GM21381 (cell line): Measurements from ENCODE around the gene ARHGEF11.
A peak's percentile ranks its signal among the peaks of the same experiment; 100 is the strongest.
"Not testable (repeated sequence)": the region's sequence is repeated elsewhere in the genome, so short reads cannot be mapped to it uniquely, and the experiment has no call there.

ENCODE experiments used
- ATAC-seq: cut with Tn5 transposase; IDR thresholded peaks from one replicate; pipeline ENCODE4 v1.9.1; 2021; ENCODE audit warnings: mild to moderate bottlenecking, moderate library complexity; ENCODE audit not compliant: unreplicated experiment

Gene ARHGEF11, protein sequence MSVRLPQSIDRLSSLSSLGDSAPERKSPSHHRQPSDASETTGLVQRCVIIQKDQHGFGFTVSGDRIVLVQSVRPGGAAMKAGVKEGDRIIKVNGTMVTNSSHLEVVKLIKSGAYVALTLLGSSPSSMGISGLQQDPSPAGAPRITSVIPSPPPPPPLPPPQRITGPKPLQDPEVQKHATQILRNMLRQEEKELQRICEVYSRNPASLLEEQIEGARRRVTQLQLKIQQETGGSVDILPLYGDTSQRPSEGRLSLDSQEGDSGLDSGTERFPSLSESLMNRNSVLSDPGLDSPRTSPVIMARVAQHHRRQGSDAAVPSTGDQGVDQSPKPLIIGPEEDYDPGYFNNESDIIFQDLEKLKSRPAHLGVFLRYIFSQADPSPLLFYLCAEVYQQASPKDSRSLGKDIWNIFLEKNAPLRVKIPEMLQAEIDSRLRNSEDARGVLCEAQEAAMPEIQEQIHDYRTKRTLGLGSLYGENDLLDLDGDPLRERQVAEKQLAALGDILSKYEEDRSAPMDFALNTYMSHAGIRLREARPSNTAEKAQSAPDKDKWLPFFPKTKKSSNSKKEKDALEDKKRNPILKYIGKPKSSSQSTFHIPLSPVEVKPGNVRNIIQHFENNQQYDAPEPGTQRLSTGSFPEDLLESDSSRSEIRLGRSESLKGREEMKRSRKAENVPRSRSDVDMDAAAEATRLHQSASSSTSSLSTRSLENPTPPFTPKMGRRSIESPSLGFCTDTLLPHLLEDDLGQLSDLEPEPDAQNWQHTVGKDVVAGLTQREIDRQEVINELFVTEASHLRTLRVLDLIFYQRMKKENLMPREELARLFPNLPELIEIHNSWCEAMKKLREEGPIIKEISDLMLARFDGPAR (N-terminal part only)

DNA sequence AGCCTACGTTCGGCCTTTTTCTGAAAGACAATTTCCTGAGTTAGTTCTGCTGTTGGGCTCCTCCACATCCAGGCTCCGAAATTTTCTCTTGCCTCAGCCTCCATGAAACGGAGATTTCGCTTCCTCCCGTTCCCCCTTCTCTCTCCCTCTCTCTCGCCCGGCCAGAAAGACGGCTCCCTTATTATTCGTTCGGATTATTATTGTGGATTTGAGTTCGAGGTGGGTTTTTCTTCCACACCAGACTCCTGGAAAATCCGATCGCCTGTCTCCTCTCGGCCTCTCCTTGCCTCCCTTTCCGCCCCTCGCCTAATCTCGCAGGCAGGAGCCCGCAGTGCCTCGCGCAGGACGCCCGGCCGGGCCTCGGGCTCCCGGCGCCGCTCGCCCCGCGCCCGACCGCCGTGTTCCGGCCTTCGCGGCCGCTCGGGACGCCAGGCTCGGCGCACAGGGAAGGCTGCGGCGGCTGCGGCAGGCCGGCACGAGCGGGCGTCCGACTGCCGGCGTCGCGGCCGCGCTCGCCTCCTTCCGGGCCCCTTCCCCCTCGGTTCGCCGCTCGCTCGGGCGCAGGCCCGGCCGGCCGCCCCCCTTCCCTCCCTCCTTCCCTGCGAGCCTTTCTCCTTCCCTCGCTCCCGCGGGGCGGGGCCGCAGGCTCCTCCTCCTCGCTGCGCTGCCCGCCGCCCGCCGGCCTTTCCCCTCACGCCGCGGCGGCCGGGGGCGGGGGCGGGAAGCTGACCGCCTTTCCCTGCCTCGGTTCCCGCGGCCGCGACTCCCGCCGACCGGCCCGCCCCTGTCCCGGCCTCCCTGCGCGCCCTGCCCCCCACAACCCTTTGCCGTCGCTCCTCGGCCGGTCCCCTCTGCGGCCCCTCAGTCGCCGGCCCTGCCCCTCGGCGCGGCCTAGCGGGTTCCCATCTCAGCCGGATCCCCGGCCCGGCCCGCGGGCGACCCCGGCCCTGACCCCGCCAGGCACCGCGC is at the start of gene ARHGEF11:
TSS of gene ARHGEF11 (minus strand) at position 493 of the 969 bp plus-strand sequence. CDS start 1,412 bp downstream, outside the sequence.
- peak; percentile 79 for ATAC-seq

DNA sequence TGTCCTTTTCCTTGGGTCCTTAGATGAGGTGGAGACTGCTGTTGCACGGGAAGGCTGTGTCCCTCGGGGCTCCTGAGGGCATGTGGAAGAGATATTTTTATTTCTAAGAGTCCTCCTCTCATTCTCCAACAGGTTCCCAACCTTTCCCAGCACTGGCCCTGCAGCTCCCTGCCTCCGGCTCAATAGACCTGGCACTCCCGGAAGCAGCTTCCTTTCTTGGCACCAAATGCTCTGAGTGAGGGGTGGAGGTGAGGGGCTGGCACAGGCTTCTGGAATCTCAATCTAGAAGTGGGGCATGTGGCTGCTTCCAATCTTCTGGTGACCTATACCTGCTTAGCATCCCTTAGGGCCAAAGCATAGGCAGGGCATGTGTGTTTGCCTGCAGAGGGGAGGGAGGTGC is 49.5 kb upstream of the ARHGEF11 start:
- no peak for ATAC-seq

DNA sequence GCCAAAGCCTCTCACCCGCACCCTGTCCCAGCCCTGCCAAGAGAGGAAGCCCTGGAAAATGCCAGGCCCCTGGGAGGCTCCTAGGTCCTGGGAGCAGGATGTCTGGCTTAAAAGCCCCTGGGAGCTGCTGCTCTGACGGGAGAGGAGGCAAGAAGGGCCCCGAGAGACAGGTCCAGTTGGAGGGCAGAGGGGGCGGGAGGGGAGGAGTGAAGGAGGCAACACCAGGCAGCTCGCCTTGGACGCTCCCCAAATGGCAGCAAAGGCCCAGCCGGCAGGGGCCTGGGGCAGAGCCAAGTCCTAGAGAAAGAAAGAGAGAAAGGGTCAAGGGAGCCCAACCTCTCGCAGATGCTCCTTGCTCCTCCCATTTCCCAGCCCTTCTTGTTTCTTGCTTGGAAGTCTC is 47.3 kb upstream of the ARHGEF11 start:
- ATAC-seq: no peak

DNA sequence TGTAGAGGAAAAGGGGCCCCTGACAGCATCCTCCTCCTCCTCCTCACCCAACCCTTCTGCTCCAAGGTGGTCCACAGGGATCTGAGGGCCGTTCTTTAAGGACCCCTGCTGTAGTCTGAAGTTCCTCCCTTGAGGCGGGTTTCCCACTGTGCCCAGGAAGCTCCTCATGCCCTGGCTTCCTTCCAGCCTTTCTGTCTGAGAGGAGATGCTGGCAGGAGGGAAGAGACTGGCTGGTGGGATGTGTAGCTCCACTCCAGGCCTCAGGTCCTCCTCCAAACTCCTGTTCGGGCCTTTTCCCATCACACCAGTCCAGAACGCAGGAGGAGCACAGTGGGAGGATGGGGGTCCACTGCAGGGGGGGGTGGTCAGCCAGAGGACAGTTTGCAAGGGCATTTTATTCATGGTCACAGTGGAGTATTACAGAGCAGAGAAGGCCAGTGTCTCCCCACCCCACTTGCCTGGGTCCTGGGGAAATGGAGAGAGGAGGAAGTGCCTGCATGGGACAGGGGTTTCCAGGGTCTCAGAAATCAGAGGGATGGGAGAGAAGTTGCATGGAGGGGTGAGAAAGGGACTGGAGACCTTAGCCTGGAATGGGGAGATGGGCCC is 46.2 kb upstream of the ARHGEF11 start:
- no peak for ATAC-seq

DNA sequence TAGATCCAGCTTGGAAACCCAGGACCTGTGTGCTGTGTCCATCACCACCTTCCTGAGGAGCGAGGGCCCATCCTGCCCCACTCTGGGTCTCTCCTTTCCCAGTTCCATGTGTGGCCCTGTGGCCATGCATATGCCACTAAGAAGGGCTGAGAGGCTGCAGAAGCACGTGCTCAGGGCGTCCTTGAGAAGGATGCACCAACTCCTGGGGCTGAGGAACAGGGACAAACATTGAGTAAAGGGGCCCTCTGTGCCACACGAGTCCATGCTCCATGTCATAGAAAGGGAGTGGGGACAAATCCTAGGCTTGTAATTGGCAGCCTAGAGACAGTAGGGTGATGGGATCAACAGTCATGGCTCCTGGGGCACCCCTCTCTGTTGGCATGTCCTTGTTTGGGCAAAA is 45.6 kb upstream of the ARHGEF11 start:
- no peak for ATAC-seq

DNA sequence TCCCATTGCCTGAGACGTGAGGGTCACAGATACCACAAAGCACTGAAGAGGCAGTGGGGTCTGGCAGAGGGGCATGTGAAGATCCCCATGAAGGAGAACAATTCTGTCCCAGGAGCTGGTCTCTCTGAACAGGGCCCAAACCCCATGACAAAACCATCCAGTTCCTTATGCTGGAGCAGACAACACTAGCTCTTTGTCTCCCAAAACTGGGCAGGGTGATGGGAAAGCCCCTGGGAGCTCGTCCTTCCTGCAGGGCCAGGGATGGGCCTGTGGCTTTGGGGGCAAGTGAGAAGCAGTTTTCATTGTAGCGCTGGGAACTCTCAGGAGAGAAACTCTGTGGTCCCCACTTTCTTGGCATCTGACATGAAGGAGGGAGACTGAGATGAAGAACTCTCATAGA is 45.2 kb upstream of the ARHGEF11 start:
- no peak for ATAC-seq

DNA sequence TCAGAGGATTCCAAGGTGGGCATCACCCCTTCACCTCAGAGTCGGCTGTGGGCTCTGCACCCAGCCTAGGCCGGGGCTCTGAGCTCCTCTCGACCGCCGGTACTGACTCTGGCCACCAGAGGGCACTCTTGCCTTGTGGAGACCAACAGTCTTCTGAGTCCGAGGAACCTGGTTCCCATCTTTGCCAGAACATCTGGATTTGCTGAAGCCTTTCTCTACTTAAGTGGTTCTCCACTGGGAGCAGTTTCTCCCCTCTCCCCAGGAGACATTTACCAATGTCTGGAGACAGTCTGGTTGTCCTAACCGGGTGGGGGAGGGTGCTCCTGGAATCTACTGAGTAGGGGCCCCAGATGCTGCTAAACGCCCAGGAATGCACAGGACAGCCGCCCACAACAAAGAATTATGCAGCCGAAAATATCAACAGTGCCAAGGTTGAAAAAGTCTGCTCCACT is 44.7 kb upstream of the ARHGEF11 start:
- no peak for ATAC-seq

DNA sequence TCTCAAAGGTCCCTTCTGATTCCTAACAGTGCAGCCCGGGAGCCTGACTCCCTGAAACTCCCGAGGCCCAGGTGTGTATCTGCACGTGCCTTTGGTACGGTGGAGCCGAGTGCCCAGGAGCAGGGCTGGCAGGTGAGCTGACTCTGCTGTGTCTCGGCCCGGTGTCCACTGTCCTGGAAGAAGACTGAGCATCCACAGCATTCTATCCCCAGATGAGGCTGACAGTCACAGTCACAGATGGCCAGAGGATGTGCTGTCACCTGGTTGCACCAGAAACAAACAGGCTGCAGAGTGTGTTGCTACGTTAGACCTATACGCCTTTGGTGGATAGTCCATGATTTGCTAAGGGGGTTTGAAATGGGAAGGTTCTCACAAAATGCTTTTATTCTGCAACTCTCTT is 44.2 kb upstream of the ARHGEF11 start:
- ATAC-seq: no peak

DNA sequence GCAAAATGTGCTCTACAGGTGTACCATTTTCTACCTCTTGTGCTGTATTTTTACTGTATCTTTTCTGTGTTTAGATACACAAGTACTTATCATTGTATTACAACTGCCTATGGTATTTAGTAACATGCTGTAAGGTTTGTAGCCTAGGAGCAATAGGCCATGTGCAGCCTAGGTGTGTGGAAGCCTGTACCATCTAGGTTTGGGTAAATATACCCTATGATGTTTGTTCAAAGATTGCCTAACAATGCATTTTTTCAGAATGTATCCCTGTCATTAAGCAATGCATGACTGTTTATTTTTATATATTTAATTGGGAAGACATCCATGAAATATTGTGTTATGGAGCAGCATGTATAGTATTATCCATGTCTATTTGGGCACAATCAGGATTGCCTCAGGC is 43.1 kb upstream of the ARHGEF11 start:
- ATAC-seq: no peak

DNA sequence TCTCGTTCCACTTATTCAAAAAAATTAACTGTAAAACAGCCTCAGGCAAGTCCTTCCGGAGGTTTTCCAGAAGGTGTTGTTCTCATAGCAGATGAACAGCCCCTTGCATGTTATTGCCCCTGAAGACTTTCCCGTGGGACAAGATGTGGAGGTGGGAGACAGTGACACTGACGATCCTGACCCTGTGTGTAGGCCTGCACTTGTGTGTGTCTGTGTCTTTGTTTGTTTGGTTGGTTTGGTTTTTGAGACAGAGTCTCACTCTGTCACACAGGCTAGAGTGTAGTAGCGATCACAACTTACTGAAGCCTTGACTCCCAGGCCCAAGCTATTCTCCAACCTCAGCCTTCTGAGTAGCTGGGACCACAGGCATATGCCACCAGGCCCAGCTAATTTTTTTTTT is 41.5 kb upstream of the ARHGEF11 start:
- no peak for ATAC-seq

DNA sequence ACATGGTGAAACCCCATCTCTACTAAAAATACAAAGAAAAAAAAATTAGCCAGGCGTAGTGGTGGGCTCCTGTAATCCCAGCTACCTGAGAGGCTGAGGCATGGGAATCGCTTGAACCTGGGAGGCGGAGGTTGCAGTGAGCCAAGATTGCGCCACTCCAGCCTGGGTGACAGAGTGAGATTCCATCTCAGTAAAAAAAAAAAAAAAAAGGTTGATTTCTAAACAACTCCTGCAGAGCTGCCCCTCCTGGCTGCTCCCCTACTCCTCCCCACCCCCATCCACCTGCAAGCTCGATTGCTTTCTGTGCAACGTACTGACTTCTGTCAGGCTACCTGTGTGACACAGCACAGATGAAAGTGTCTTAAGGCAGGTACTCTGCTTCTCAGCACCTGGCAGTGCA is 40.8 kb upstream of the ARHGEF11 start:
- no peak for ATAC-seq

DNA sequence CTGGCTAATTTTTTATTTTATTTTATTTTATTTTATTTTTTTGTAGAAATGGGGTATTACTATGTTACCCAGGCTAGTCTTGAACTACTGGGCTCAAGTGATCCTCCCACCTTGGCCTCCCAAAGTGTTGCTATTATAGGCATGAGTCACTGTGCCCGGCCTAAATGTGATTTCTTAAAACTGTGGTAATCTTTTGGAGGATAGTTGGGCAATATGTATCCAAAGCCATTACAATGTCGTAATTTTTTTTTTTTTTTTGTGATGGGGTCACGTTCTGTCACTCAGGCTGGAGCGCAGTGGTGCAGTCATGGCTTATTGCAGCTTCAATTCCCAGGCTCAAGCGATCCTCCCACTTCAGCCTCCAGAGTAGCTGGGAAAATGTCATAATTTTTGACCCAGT is 39.9 kb upstream of the ARHGEF11 start:
- ATAC-seq: no peak

DNA sequence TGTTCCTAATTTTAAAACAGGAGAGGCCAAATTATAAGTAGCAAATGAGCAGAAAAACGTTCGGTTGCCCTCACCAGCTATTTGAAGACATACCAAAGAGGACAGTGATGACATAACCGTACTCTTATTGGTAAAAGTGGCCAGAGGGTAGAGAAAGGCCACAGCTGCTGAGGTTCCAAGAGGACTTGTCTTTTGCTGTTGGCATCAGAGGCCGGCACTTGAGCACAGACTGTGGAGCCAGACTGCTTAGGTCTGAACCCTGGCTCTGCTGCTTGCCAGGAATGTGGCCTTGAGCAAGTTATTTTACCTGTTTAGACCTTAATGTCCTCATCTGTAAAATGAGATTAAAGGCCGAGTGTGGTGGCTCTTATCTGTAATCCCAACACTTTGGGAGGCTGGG is 39.2 kb upstream of the ARHGEF11 start:
- ATAC-seq: no peak

DNA sequence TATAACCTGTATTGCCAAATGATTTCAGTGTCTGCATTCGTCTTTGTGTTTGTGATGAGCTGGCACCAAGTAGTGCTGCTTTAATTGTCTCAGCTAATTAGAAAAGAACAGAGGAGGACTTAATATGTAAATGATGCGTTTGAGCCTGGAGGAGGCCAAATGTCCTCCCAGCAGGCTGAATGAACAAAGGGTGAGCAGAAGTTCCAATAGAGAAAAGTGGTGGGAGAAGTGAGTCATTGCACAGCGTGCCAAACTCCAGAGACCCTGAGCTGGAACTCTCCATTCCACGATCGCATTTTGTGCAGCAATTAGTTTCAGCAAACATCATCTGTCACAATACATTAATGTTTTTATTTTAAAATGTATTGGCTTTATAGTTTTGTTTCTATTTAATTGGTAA is 36.2 kb upstream of the ARHGEF11 start:
- no peak for ATAC-seq

DNA sequence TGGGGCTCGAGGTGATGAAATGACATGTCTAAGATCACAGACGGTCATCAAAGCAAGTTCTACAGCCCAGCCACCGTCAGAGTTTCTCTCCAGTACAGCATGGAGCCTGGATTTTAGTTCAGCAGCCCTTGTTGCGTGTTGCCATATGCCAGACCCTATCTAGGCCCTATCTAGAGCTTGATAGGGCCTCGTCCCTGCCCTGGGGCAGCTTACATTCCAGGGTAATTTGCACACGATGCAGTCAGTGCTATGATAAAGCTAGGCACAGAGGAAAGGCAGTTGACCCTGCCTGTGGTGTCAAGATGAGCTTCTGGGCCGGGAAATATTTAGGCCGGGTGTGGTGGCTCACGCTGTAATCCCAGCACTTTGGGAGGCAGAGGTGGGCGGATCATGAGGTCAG is 35.2 kb upstream of the ARHGEF11 start:
- no peak for ATAC-seq

DNA sequence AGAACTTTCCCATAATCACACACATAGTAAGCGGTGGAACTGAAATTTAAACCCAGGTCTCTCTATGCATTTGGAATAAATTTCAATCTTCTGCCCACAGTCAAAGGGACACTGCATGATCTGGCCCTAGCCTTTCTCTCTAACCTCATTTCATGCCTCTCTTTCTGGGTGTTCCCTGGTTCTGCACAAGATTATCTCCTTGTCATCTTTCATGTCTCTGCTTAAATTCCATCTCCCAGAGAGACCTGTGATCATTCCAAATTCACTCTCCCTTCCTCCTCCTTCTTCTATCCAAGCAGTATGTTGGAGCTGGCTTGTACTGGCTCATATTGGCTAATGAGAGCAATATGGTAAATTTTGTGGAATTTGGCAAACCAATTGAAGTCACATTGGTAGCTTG is 31.9 kb upstream of the ARHGEF11 start:
- no peak for ATAC-seq

DNA sequence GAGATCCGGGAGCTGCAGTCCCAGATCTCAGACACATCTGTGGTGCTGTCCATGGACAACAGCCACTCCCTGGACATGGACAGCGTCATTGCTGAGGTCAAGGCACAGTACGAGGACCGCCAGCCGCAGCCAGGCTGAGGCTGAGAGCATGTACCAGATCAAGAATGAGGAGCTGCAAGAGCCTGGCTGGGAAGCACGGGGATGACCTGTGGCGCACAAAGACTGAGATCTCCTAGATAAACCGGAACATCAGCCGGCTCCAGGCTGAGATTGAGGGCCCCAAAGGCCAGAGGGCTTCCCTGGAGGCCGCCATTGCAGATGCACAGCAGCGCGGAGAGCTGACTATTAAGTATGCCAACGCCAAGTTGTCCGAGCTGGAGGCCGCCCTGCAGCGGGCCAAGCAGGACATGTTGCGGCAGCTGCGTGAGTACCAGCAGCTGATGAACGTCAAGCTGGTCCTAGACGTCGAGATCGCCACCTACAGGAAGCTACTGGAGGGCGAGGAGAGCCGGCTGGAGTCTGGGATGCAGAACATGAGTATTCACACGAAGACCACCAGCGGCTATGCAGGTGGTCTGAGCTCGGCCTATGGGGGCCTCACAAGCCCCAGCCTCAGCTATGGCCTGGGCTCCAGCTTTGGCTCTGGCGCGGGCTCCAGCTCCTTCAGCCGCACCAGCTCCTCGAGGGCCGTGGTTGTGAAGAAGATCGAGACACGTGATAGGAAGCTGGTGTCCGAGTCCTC is 28.6 kb upstream of the ARHGEF11 start:
- ATAC-seq: no peak

DNA sequence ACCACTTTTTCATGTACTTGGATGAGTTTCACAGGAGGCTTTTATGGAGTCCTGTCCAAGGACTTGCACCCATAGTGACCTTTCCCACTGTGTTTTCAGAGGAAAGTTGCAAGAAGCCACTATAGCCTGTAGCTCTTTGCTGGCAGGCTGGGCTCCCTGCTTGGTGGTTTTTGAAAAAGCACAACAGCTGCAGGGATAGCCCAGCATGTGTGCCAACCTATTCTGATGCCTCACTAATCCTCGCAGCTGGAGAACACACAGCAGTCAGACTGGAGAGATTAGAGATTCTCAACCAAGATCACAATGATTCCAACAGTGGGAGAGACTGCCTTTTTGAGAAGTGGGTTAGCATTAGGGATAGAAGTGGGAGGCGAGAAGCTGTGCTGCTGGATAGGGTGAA is 24.1 kb upstream of the ARHGEF11 start:
- no peak for ATAC-seq

DNA sequence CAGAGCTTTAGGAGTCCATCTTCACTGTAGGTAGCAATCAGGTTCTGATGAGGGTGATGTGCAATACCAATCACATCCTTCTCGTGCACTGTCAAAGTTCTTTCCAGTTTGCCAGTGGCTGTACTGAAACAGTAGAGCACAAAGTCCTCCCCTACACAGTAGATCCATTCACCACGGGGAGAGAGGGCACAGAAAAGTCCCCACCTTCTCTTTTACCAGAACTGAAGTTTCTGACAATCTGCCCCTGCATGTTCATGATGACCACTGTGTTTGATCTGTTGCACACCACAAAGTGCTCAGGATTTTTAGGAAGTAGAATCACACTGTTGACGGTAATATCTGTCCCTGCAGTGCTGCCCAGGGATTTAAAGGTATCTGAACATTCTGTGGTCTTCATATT is 13.7 kb upstream of the ARHGEF11 start:
- ATAC-seq: not testable (repeated sequence)

DNA sequence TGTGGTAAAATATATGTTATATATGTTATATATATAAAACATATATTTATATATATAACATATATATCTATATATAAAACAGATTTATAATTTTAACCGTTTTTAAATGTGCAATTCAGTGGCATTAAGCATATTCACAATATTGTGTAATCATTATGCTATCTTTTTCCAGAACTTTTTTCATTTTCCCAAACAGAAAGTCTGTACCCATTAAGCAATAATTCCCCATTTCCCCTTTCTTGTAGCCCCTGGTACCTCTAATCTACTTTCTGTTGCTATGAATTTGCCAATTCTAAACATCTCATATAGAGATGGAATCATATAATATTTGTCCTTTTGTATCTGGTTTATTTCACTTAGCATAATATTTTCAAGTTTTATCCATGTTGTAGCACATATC is 10.7 kb upstream of the ARHGEF11 start:
- ATAC-seq: no peak
